ENCODE results near the gene KIAA1671. TPM values are rescaled to one million over a fixed set of nuclear protein-coding genes. Genes with fewer than 3 reads are reported as not detected.

Gene KIAA1671
- total and polyA plus RNA-seq, 7 donors, result 6.3 to 34.2 (median 10.2) TPM

DNA sequence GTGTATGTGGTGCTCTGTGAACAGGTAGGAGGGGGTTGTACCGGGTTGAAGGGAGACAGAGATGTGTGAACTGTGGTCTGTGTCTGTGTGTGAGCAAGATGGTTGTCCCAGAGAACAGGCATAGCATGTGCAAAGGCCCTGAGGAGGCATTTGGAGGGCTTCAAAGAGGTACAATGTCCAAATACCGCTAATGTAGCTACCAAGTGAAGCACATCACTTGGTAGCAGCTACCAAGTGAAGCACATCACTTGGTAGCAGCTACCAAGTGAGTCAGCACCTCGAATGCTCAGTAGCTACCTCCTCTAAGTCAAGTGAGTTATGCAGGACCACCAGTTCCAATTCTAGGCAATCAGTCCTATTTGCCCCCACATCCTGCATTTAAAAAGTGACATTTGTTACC is 72.4 kb downstream of the KIAA1671 start:
- intact Hi-C loops (cut with DNase I), result no loop called here
- Histone ChIP-seq H3K27ac (no peak overlapping the region), H3K9me3 (no peaks in the 10 kb centered on the region), H3K4me3 (no peak overlapping the region), H3K4me1 (no peaks in the 10 kb centered on the region), H3K27me3 (no peaks in the 10 kb centered on the region), H3K36me3 (no peaks in the 10 kb centered on the region)
- TF ChIP-seq POLR2AphosphoS5 (IDR thresholded peaks at IDR 0.05), result no peak
- TF ChIP-seq, protein P1, sequence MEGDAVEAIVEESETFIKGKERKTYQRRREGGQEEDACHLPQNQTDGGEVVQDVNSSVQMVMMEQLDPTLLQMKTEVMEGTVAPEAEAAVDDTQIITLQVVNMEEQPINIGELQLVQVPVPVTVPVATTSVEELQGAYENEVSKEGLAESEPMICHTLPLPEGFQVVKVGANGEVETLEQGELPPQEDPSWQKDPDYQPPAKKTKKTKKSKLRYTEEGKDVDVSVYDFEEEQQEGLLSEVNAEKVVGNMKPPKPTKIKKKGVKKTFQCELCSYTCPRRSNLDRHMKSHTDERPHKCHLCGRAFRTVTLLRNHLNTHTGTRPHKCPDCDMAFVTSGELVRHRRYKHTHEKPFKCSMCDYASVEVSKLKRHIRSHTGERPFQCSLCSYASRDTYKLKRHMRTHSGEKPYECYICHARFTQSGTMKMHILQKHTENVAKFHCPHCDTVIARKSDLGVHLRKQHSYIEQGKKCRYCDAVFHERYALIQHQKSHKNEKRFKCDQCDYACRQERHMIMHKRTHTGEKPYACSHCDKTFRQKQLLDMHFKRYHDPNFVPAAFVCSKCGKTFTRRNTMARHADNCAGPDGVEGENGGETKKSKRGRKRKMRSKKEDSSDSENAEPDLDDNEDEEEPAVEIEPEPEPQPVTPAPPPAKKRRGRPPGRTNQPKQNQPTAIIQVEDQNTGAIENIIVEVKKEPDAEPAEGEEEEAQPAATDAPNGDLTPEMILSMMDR (IDR thresholded peaks at IDR 0.05), result no peak
- no peak for TF ChIP-seq POLR2A (IDR thresholded peaks at IDR 0.05)
- TF ChIP-seq EP300 (IDR thresholded peaks at IDR 0.05), result no peak
- 87 to 91% methylated on average over 3 of the region's 3 CpGs for WGBS, 2 donors
- no peak for DNase-seq

DNA sequence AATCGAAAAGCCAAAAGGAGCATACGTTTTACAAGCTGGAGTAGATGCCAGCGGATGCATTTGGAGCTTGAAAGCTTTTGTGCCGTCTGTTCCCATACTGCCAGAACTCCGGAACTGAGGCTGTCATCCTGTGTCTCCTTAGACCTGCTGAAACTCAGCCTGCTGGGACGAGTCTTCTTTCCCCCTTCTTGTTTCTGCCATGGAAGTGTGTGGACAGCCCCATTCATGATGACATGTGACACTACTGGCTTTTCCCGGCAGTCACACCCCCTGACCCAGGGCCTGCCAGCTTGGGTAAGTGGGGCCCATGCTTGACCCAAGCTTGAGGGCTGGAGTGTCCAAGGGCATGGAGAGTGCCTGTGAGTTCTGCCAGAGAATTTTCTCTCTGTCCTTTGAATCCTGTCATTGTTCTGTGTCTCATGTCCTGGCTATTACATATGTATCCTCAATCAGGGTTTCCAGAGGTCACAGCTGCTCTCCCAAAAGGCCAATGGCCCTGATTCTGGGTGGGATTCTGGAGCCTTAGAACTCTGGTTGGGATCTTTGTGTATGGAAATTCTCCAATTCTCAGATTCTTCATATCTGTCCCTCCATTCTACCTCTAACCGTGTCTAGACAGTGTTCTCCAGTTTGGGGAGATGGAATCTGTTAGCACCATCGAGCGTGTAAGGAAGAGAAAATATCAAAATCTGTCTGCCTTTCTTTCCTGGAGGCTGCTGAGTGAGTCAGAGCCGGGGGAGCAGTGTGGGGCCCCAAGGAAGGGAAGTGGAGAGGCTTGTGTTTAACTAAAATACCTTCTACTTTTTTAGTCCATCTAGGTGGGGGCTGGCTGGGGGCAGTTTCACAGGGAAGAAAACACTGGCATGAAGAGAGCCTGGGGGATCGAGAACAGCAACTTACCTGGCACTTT is 73.2 kb downstream of the KIAA1671 start:
- H3K27ac ChIP-seq, result peak overlapping the region; percentile 11 to 37 (median 26)
- no peaks in the 10 kb centered on the region for H3K27me3 ChIP-seq
- TF ChIP-seq, protein P1 (IDR thresholded peaks at IDR 0.05), result no peak
- TF ChIP-seq EP300 (IDR thresholded peaks at IDR 0.05) (no peak), POLR2AphosphoS5 (IDR thresholded peaks at IDR 0.05) (no peak), POLR2A (IDR thresholded peaks at IDR 0.05) (no peak)
- 61 to 63% methylated on average over 12 of the region's 12 CpGs for WGBS, 2 donors
- intact Hi-C loops (cut with DNase I), result no loop called here
- H3K4me3 ChIP-seq, result no peak overlapping the region
- H3K4me1 ChIP-seq, result no peaks in the 10 kb centered on the region
- no peak for DNase-seq
- no peaks in the 10 kb centered on the region for H3K9me3 ChIP-seq
- H3K36me3 ChIP-seq, result no peaks in the 10 kb centered on the region

DNA sequence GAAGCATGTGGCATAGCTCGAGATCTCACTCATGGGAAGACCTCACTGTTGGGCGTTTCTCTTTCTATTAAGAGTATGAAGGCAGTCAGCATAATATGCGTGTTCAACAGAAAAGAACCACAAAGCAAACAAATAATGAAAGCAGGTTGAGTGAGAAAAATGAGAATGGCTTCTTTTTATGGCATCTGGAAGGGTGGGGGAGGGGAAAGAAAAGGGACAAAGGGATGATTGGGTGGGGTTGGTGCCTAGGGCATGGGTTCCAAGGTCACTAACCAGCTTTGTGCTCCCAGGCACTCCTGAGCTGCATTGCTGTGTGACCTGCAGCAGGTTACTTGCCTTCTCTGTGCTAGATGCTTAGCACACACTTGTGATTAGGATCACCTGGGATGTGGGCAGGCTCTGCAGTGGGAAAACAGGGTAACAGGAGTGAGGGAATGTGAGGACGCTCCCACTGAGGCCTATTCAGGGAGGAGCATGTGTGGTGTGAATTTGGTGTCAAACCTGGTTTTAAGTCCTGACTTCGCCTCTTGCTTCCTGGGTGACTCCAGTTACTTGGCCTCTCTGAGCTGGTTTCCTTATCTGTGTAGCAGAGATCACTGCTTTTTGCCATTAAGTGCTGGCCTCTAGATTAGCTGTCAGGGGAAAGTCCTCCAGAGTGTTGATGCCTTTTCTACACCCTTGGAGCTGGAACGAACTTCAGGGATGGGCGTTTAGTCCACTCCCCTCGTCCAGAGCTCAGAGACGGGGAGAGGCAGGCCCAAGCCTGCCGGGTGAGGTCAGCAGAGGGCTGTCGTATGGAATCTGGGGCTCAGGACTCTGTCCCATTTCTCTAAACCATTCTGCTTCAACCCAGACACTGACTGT is 74.8 kb downstream of the KIAA1671 start:
- Histone ChIP-seq H3K27ac (peak overlapping the region in 1 of 4 donors; percentile 29), H3K27me3 (no peaks in the 10 kb centered on the region), H3K36me3 (no peaks in the 10 kb centered on the region), H3K9me3 (no peaks in the 10 kb centered on the region), H3K4me1 (no peaks in the 10 kb centered on the region), H3K4me3 (no peak overlapping the region)
- no peak for DNase-seq
- TF ChIP-seq EP300 (IDR thresholded peaks at IDR 0.05) (no peak), POLR2A (IDR thresholded peaks at IDR 0.05) (no peak), POLR2AphosphoS5 (IDR thresholded peaks at IDR 0.05) (no peak)
- TF ChIP-seq, protein P1 (IDR thresholded peaks at IDR 0.05), result no peak
- 28 to 71% methylated on average over 11 of the region's 11 CpGs for WGBS, 2 donors
- intact Hi-C loops (cut with DNase I), result no loop called here

DNA sequence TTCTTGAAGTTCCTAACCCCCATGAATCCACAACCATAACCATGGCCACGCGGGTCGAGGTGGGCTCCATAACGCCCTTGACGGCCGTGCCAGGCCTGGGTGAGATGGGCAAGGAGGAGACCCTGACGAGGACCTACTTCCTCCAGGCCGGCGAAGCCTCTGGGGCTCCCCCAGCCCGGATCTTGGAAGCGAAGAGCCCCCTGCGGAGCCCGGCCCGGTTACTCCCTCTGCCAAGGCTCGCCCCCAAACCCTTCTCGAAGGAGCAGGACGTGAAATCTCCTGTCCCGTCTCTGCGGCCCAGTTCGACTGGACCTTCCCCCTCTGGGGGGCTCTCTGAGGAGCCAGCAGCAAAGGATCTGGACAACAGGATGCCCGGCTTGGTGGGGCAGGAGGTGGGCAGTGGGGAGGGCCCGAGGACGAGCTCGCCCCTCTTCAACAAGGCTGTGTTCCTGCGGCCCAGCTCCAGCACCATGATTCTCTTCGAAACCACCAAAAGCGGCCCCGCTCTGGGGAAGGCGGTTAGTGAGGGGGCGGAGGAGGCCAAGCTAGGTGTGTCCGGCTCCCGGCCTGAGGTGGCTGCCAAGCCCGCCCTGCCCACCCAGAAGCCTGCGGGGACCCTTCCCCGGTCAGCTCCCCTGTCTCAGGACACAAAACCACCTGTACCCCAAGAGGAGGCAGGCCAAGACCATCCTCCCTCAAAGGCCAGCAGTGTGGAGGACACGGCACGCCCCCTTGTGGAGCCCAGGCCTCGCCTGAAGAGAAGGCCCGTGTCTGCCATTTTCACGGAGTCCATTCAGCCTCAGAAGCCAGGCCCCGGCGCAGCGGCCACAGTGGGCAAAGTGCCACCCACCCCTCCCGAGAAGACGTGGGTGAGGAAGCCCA is 75.7 kb downstream of the KIAA1671 start:
- H3K27me3 ChIP-seq, result no peaks in the 10 kb centered on the region
- DNase-seq, result no peak
- H3K4me3 ChIP-seq, result no peak overlapping the region
- H3K9me3 ChIP-seq, result no peaks in the 10 kb centered on the region
- H3K36me3 ChIP-seq, result no peaks in the 10 kb centered on the region
- intact Hi-C loops (cut with DNase I), result no loop called here
- no peak overlapping the region for H3K27ac ChIP-seq
- TF ChIP-seq POLR2A (IDR thresholded peaks at IDR 0.05) (no peak), POLR2AphosphoS5 (IDR thresholded peaks at IDR 0.05) (no peak)
- TF ChIP-seq, protein P1 (IDR thresholded peaks at IDR 0.05), result peak in 1 of 4 experiments; percentile 15
- no peaks in the 10 kb centered on the region for H3K4me1 ChIP-seq
- 80 to 90% methylated on average over 45 of the region's 45 CpGs for WGBS, 2 donors
